GM12891 (cell line): ENCODE measurements around the gene GRN.
"Not testable (repeated sequence)": the region's sequence is repeated elsewhere in the genome, so short reads cannot be mapped to it uniquely, and the experiment has no call there.

Experiments used
- DNase-seq: peaks from one replicate; pipeline ENCODE4 v3.0.0; 2011; ENCODE audit warnings: low spot score; ENCODE audit not compliant: insufficient read length
- FAIRE-seq: peaks from 2 replicates; lab custom pipeline; 2011; peaks lifted over from hg19 to GRCh38; lab: Jason Lieb, UNC
- PAX5 ChIP-seq: IDR thresholded peaks from 2 replicates; pipeline ENCODE4 v1.6.1; 2011; ENCODE audit warnings: low read length, moderate library complexity, mild to moderate bottlenecking; ENCODE audit not compliant: insufficient read depth, severe bottlenecking
- POLR2A ChIP-seq: IDR thresholded peaks from 2 replicates; pipeline ENCODE4 v1.6.1; 2011; ENCODE audit warnings: low read depth, low read length, control low read depth
- POLR2AphosphoS5 ChIP-seq: IDR thresholded peaks from 2 replicates; pipeline ENCODE4 v1.6.1; 2011; ENCODE audit warnings: low read depth, low read length, control low read depth
- POU2F2 ChIP-seq: IDR thresholded peaks from 2 replicates; pipeline ENCODE4 v1.6.1; 2011; ENCODE audit warnings: low read depth, mild to moderate bottlenecking, control low read depth, low read length, moderate library complexity
- SPI1 ChIP-seq: IDR thresholded peaks from 2 replicates; pipeline ENCODE4 v1.6.1; 2011; ENCODE audit warnings: low read depth, low read length, control low read depth
- TAF1 ChIP-seq: IDR thresholded peaks from 2 replicates; pipeline ENCODE4 v1.6.1; 2011; ENCODE audit warnings: low read depth, low read length, control low read depth

GRN gene

GRCh38 chr17:44331249-44331760 is 13.8 kb upstream of the GRN start:
- peak; percentile 91 for FAIRE-seq
- TF ChIP-seq POLR2A (no peak), PAX5 (no peak), POU2F2 (peak; percentile 70; the same call in 1 of the 2 replicates), TAF1 (no peak)
- DNase-seq: no peak

DNA sequence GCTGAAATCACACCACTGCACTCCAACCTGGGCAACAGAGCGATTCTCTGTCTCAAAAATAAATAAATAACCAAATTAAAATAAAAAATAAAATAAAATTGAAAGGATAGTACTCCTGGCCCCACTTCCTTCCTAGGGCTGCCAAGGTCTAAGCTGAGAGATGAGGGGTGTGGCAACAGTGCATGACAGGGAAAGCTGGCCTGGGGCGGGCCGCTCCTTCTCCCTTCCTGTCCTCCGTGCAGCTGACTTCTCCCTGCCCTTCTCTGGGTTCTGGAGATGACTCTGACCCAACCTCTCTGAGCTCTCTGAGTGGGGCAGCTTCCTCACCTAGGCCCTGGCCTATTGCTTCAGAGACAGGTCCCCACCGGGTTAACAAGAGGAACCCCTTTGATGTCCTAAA is 11.7 kb upstream of the GRN start:
- FAIRE-seq (no peak), DNase-seq (no peak)
- no peak for TF ChIP-seq POLR2AphosphoS5
- TF ChIP-seq POLR2A: no peak
- no peak for TF ChIP-seq POU2F2
- TF ChIP-seq TAF1: no peak
- no peak for TF ChIP-seq PAX5
- TF ChIP-seq SPI1: no peak

DNA sequence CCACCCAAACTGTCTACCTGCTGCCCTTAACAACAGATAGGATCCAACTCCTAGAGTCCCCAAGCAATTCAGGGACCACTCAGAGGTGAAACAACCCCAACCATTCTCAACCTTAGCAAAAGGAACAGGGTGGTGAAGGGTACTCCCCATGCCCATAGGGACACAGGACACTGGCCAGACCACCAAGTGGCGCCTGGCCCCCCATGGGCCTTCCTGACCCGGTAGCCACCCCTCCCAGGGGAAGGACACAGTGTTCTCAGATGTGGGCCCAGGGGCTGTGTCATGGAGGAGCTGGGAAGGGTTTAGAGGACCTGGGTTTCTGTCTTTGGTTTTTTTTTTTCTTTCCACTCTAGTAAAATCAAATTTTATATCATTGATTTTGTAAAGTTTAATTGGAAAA is 10.8 kb upstream of the GRN start:
- FAIRE-seq (no peak), DNase-seq (no peak)
- TF ChIP-seq POLR2AphosphoS5: no peak
- no peak for TF ChIP-seq PAX5
- no peak for TF ChIP-seq TAF1
- no peak for TF ChIP-seq SPI1
- TF ChIP-seq POLR2A: no peak
- no peak for TF ChIP-seq POU2F2

DNA sequence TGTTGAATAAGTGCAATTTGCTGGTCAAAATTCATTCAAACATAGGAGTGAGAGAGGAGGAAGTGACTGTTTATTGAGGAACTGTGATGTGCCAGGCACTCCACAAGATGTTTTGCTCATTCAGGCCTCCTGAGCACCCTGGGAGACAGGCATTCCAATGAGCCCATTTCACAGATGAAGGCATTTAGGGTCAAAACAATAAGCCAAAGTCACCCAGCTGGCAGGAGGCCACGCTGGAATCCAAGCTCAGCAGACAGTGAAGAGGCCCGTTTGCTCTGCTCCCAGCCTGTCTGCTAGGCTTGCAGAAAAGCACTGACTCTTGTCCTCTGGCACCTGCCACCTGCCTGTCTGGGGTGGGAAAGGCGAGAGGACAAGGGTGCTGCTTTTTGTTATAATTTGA is 10.4 kb upstream of the GRN start:
- DNase-seq: no peak
- TF ChIP-seq PAX5: no peak
- no peak for TF ChIP-seq TAF1
- TF ChIP-seq POU2F2: no peak
- TF ChIP-seq SPI1: peak; percentile 50
- FAIRE-seq: no peak

DNA sequence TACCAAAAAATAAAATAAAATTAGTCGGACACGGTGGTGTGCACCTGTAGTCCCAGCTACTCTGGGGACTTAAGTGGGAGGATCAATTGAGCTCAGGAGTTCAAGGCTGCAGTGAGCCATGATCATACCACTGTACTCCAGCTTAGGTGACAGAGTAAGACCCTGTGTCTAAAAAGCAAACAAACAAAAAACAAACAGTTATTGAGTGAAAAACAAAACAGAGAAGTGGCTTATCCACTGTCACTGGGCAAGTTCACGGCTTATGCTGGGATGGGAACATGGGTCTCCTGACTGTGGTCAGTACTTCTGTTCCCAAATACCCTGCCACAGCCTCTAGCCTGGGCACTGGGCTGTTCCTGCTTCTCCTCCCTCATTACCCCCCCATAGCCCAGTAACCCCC is 9.5 kb upstream of the GRN start:
- TF ChIP-seq POU2F2 (no peak), PAX5 (no peak), POLR2AphosphoS5 (no peak), SPI1 (no peak)
- DNase-seq: no peak

GRCh38 chr17:44335968-44336367 is 9.1 kb upstream of the GRN start:
- TF ChIP-seq POLR2AphosphoS5: no peak
- TF ChIP-seq POU2F2: no peak
- no peak for TF ChIP-seq TAF1
- no peak for TF ChIP-seq POLR2A
- no peak for TF ChIP-seq SPI1
- no peak for TF ChIP-seq PAX5
- FAIRE-seq (no peak), DNase-seq (no peak)

More for the DNA sequence above, 9.5 kb upstream of the GRN start:
- peak; percentile 16 for FAIRE-seq

DNA sequence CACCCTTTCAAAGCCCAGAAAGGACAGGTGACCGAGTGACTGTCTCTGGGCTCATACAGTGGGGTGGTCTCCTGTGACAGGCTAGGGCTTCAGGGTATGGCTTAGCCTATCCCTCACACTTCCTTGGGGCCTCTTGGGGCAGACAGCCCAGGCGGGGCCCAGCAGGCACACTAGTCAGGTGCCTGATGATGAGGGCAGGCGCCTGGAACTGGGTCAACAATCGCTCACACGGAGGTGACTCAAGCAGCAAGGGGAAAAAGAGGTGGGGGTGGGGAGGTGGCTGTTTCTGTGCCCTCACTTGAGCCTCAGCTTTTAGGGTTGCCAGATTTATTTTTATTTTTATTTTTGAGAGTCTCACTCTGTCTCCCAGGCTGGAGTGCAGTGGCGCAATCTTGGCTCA is 6.4 kb upstream of the GRN start:
- TF ChIP-seq TAF1: no peak
- TF ChIP-seq SPI1: no peak
- no peak for TF ChIP-seq POU2F2
- no peak for TF ChIP-seq POLR2AphosphoS5
- no peak for TF ChIP-seq POLR2A
- TF ChIP-seq PAX5: no peak
- DNase-seq (no peak), FAIRE-seq (no peak)

DNA sequence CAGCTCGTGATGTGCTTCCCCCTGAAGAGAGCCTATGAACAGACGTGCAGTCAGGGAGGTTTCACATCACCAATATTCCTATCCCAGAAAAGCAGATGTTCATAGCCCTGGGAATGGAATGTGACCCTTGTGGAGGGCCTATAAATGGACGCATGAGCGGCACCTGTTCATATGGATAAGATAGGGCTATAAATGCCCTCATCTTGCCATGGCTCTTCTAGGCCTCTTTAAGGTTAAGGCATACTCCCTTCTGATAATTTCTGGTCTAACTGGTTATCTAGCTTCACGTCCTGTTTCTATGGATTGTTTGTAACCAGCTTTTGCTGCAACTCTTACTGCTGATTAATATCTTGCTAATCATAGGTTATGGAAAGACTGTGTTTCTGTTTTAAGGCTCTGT is 4.5 kb upstream of the GRN start:
- not testable (repeated sequence) for FAIRE-seq, DNase-seq

- DNase-seq: no peak
- FAIRE-seq: no peak
- TF ChIP-seq POLR2A (no peak), TAF1 (no peak), POLR2AphosphoS5 (no peak), PAX5 (no peak), SPI1 (no peak), POU2F2 (no peak)
These were observed 1.4 kb upstream of the GRN start for GRCh38 chr17:44343510-44344209.

GRCh38 chr17:44345454-44346026 is 438 bp downstream of the GRN start:
- peak; percentile 85 for FAIRE-seq
- no peak for DNase-seq
- TF ChIP-seq POU2F2: peak; percentile 50; the same call in 1 of the 2 replicates
- no peak for TF ChIP-seq TAF1
- TF ChIP-seq SPI1: no peak
- TF ChIP-seq PAX5: no peak
- no peak for TF ChIP-seq POLR2A
- no peak for TF ChIP-seq POLR2AphosphoS5
